A673 (cell line): Measurements from ENCODE around the gene KRT38. TPM values are rescaled to one million over a fixed set of nuclear protein-coding genes. Genes with fewer than 3 reads are reported as not detected.

Experiments used
- BruUV-seq: library from RNA; stranded (reverse); fragments of 400-500 nt; replicated peaks from 2 replicates; lab custom pipeline; 2021; lab: Mats Ljungman, UMichigan
- CTCF ChIA-PET: fragments of 300-600 bp; sonication (Branson Sonifier 250); formaldehyde crosslinking; loops from one replicate; lab custom pipeline; 2022; ENCODE audit warnings: antibody characterized with exemption; lab: Charles Lee
- POLR2A ChIA-PET: fragments of 300-600 bp; sonication (Branson Sonifier 250); formaldehyde crosslinking; loops from one replicate; lab custom pipeline; 2022; ENCODE audit warnings: antibody characterized with exemption; ENCODE audit not compliant: low non-redundant PET; lab: Charles Lee
- DNase-seq: peaks from one replicate; pipeline ENCODE4 v3.0.0-alpha.2; 2015; ENCODE audit warnings: low spot score
- H3K27ac ChIP-seq: fragments of 200-600 bp; sonication (generic); 2 replicates; pipeline ENCODE4 v1.5.1; 2016; ENCODE audit warnings: mixed run types, low read depth, mild to moderate bottlenecking, mixed read lengths, antibody characterized with exemption, low read length; ENCODE audit not compliant: poor library complexity, severe bottlenecking
- H3K27me3 ChIP-seq: fragments of 200-600 bp; sonication (generic); replicated peaks from 2 replicates; pipeline ENCODE4 v1.6.1; 2017; ENCODE audit warnings: mixed run types, low read depth, mild to moderate bottlenecking, mixed read lengths, antibody characterized with exemption, low read length; ENCODE audit not compliant: insufficient read depth, poor library complexity
- H3K36me3 ChIP-seq: fragments of 200-600 bp; sonication (generic); 2 replicates; pipeline ENCODE4 v1.6.1; 2016; ENCODE audit warnings: mixed run types, mild to moderate bottlenecking, mixed read lengths, antibody characterized with exemption, low read length; ENCODE audit not compliant: insufficient read depth, poor library complexity, severe bottlenecking
- H3K4me1 ChIP-seq: fragments of 200-600 bp; sonication (generic); 2 replicates; pipeline ENCODE4 v1.6.1; 2017; ENCODE audit warnings: mixed run types, mild to moderate bottlenecking, mixed read lengths, antibody characterized with exemption, low read length; ENCODE audit not compliant: insufficient read depth, poor library complexity, severe bottlenecking
- H3K4me3 ChIP-seq: fragments of 200-600 bp; sonication (generic); 2 replicates; pipeline ENCODE4 v1.5.1; 2016; ENCODE audit warnings: low read depth, mixed run types, mild to moderate bottlenecking, mixed read lengths, low read length; ENCODE audit not compliant: poor library complexity, severe bottlenecking
- H3K9me3 ChIP-seq: fragments of 200-600 bp; sonication (generic); 2 replicates; pipeline ENCODE4 v1.6.1; 2016; ENCODE audit warnings: mixed run types, low read depth, mild to moderate bottlenecking, mixed read lengths, antibody characterized with exemption, low read length; ENCODE audit not compliant: poor library complexity, severe bottlenecking
- EZH2 ChIP-seq: fragments of 200-600 bp; sonication (generic); IDR thresholded peaks from 2 replicates; pipeline ENCODE4 v1.6.1; 2017; ENCODE audit warnings: borderline replicate concordance, low read depth, mild to moderate bottlenecking, mixed read lengths, antibody characterized with exemption, low read length; ENCODE audit not compliant: poor library complexity, severe bottlenecking
- intact Hi-C: fragments of 100-400 bp; cut with micrococcal nuclease; formaldehyde crosslinking; loops from one replicate; pipeline ENCODE4 v1.10.0; 2022; ENCODE audit not compliant: unreplicated experiment
- total RNA-seq: library from RNA; stranded (reverse); gene quantifications from 2 replicates; pipeline ENCODE4 v1.2.3, GENCODE V29; 2021
- TF ChIP-seq, protein P1 (sequence below): fragments of 300-800, 200-600 bp; sonication (generic); conservative IDR thresholded peaks from 2 replicates; pipeline ENCODE4 v1.5.1; 2017; ENCODE audit warnings: low read depth, mild to moderate bottlenecking, antibody characterized with exemption, low read length, moderate library complexity, mixed read lengths

Gene KRT38
- total RNA-seq, 1 experiment from 2014 or later = not detected

DNA sequence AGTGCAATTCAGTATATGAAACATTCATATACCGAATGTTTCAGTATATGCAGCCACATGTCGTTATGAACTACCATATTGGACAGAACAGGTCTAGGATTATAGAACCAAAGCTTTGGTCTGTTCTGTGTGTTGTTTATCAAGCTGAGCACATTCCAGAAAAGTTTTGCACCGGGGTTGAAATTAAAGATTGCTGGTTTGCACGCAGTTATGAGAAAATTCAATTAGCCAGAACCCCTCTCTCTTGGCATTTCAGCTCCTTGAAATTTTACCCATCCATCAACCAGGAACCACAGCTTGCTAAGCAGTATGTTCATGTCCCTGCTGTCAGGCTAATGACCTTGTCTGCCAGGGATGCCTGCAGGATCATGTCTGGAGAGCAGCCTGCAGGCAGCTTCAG, 16.9 kb upstream of the KRT38 start:
- H3K4me1 ChIP-seq = no peaks in the 10 kb centered on the region
- no peak for DNase-seq
- no peaks in the 10 kb centered on the region for H3K9me3 ChIP-seq
- POLR2A ChIA-PET = interaction anchor here (0.6 kb wide), 2 partner anchors 90 to 511 kb away, joined by 3 read pairs; no protein-coding TSS in a partner anchor
- H3K36me3 ChIP-seq = no peaks in the 10 kb centered on the region
- H3K27ac ChIP-seq = no peak overlapping the region
- no TSS peak for BruUV-seq
- H3K4me3 ChIP-seq = no peak overlapping the region
- no peaks in the 10 kb centered on the region for H3K27me3 ChIP-seq
- CTCF ChIA-PET = no interaction called here
- intact Hi-C loops = no loop called here
- TF ChIP-seq, protein P1, sequence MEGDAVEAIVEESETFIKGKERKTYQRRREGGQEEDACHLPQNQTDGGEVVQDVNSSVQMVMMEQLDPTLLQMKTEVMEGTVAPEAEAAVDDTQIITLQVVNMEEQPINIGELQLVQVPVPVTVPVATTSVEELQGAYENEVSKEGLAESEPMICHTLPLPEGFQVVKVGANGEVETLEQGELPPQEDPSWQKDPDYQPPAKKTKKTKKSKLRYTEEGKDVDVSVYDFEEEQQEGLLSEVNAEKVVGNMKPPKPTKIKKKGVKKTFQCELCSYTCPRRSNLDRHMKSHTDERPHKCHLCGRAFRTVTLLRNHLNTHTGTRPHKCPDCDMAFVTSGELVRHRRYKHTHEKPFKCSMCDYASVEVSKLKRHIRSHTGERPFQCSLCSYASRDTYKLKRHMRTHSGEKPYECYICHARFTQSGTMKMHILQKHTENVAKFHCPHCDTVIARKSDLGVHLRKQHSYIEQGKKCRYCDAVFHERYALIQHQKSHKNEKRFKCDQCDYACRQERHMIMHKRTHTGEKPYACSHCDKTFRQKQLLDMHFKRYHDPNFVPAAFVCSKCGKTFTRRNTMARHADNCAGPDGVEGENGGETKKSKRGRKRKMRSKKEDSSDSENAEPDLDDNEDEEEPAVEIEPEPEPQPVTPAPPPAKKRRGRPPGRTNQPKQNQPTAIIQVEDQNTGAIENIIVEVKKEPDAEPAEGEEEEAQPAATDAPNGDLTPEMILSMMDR = no peak
- no peak for TF ChIP-seq EZH2

DNA sequence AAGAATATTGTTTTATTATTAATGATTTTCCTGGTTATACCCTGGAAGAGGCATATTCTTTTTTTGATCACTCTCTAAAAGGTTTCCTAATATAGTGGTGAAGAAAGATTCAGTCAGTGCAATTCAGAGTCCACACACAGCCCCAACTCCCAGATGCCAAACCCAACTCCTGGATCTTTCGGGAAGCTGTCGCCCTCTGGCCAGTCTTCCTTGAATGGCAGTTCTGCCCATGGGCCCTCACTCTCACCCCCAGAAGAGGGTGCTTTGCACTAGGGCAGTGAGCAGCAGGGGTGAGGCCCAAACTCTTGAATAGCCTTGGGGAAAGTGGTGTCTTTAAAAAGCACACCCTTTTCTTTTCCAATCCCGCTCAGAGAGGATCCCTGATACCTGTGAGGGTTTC, 15.4 kb upstream of the KRT38 start:
- Histone ChIP-seq H3K27me3 (no peaks in the 10 kb centered on the region), H3K27ac (no peak overlapping the region), H3K9me3 (no peaks in the 10 kb centered on the region), H3K4me1 (no peaks in the 10 kb centered on the region), H3K36me3 (no peaks in the 10 kb centered on the region), H3K4me3 (no peak overlapping the region)
- ChIA-PET POLR2A (no interaction called here), CTCF (no interaction called here)
- intact Hi-C loops = no loop called here
- BruUV-seq = no TSS peak
- no peak for TF ChIP-seq EZH2
- TF ChIP-seq, protein P1 = no peak
- DNase-seq = no peak

DNA sequence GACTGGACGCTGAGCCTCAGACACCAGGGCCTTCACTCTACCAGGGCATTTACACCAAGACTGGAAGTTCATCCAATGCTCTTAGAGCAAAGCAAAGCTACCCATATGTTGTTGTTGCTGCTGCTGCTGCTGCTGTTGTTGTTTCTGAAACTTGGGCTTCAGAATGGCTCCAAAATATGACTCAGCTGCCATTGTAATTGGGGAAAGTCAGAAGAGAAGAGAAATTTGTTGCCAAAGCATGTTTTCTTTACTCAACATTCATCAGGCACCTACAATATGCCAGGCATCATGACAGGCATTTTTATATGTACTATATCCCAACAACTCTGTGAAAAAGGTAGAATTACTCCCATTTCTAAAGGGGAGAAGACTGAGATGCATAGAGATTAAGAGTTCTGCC, 14.5 kb upstream of the KRT38 start:
- H3K4me3 ChIP-seq = no peak overlapping the region
- TF ChIP-seq EZH2 = no peak
- TF ChIP-seq, protein P1 = no peak
- intact Hi-C loops = no loop called here
- H3K36me3 ChIP-seq = no peaks in the 10 kb centered on the region
- H3K27ac ChIP-seq = no peak overlapping the region
- POLR2A ChIA-PET = no interaction called here
- H3K27me3 ChIP-seq = no peaks in the 10 kb centered on the region
- no peak for DNase-seq
- H3K4me1 ChIP-seq = no peaks in the 10 kb centered on the region
- CTCF ChIA-PET = no interaction called here
- H3K9me3 ChIP-seq = no peaks in the 10 kb centered on the region
- BruUV-seq = no TSS peak
